ENCODE results near the gene SNRPA.

Gene SNRPA

DNA sequence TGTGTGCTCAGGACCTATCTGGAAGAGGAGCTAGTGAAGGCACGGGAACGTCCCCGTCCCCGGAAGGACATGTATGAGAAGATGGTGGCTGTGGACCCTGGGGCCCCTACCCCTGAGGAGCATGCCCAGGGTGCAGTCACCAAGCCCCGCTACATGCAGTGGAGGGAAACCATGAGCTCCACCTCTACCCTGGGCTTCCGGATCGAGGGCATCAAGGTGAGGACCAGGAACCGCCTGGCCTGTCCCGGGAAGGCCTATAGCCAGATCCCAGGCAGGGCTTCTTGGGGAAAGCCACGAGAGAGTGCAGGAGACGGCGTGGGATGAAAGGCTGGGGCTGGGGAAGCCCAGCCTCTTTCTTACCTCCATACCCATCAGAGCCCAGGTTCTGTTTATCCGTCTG lies 17.9 kb upstream of the SNRPA start:
- Histone ChIP-seq H3K36me3 (ENCODE audit: insufficient read depth, low read length) (peaks cover 17% of the 10 kb centered on the region), H3K4me1 (ENCODE audit: insufficient read depth, low read length, severe bottlenecking) (no peaks in the 10 kb centered on the region), H3K4me3 (ENCODE audit: low read depth, low read length, poor library complexity, severe bottlenecking) (no peak overlapping the region)

DNA sequence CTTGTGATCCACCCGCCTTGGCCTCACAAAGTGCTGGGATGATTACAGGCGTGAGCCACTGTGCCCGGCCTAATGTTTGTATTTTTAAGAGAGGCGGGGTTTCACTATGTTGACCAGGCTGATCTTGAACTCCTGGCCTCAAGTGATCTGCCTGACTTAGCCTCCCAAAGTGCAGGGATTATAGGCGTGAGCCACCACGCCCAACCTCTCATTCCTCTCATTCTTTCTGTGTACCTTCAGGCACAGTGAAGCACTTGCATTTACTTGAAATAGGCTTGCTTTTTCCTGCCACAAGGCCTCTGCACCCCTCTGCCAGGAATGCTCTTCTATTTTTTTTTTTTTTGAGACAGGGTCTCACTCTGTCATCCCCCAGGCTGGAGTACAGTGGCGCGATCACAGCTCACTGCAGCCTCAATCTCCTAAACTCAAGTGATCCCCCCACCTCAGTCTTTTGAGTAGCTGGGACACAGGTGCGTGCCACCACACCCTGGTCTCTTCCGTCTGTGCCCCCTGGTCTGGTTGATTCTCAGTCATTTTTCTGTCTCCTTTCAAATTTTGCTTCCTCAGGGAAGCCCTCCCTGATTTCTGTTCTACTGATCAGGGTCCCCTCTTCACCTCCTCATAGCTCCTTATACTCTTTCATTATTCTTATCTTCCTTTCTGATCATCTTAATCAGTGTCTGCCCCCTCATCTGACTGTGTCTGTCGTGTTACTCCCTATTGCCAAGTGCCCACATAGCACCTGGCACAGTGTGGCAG lies 15.8 kb upstream of the SNRPA start:
- H2AFZ ChIP-seq (ENCODE audit: low read length), result no peak overlapping the region
- H3K9me2 ChIP-seq (ENCODE audit: low read depth, low read length), result no peaks in the 10 kb centered on the region
- no peak overlapping the region for H3K4me3 ChIP-seq (ENCODE audit: low read depth, low read length, poor library complexity, severe bottlenecking)
- H3K4me1 ChIP-seq (ENCODE audit: insufficient read depth, low read length, severe bottlenecking), result no peaks in the 10 kb centered on the region
- H3K9ac ChIP-seq (ENCODE audit: low read length), result no peak overlapping the region
- peaks cover 17% of the 10 kb centered on the region for H3K36me3 ChIP-seq (ENCODE audit: insufficient read depth, low read length)
- H4K20me1 ChIP-seq (ENCODE audit: insufficient read depth, low read length), result no peaks in the 10 kb centered on the region
- H3K27me3 ChIP-seq (ENCODE audit: insufficient read depth, low read length), result no peaks in the 10 kb centered on the region
- H3K4me2 ChIP-seq (ENCODE audit: low read length), result no peak overlapping the region
- no peaks in the 10 kb centered on the region for H3F3A ChIP-seq (ENCODE audit: insufficient read depth, low read length)
- TF ChIP-seq, protein P1, sequence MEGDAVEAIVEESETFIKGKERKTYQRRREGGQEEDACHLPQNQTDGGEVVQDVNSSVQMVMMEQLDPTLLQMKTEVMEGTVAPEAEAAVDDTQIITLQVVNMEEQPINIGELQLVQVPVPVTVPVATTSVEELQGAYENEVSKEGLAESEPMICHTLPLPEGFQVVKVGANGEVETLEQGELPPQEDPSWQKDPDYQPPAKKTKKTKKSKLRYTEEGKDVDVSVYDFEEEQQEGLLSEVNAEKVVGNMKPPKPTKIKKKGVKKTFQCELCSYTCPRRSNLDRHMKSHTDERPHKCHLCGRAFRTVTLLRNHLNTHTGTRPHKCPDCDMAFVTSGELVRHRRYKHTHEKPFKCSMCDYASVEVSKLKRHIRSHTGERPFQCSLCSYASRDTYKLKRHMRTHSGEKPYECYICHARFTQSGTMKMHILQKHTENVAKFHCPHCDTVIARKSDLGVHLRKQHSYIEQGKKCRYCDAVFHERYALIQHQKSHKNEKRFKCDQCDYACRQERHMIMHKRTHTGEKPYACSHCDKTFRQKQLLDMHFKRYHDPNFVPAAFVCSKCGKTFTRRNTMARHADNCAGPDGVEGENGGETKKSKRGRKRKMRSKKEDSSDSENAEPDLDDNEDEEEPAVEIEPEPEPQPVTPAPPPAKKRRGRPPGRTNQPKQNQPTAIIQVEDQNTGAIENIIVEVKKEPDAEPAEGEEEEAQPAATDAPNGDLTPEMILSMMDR (IDR thresholded peaks at IDR 0.05; ENCODE audit: low read length), result no peak
- TF ChIP-seq EZH2 (IDR thresholded peaks at IDR 0.05; ENCODE audit: borderline replicate concordance, low read length), result no peak
- no peak overlapping the region for H3K27ac ChIP-seq (ENCODE audit: low read depth, low read length, poor library complexity, severe bottlenecking)
- H3K9me3 ChIP-seq (ENCODE audit: low read length), result no peaks in the 10 kb centered on the region
- no peaks in the 10 kb centered on the region for H3K79me2 ChIP-seq (ENCODE audit: insufficient read depth, low read length)

More for the DNA sequence above, 17.9 kb upstream of the SNRPA start:
- no peak overlapping the region for H3K4me2 ChIP-seq (ENCODE audit: low read length)
- H3K27me3 ChIP-seq (ENCODE audit: insufficient read depth, low read length), result no peaks in the 10 kb centered on the region
- no peak overlapping the region for H2AFZ ChIP-seq (ENCODE audit: low read length)
- no peak overlapping the region for H3K9ac ChIP-seq (ENCODE audit: low read length)
- no peaks in the 10 kb centered on the region for H3K9me2 ChIP-seq (ENCODE audit: low read depth, low read length)
- no peaks in the 10 kb centered on the region for H3F3A ChIP-seq (ENCODE audit: insufficient read depth, low read length)
- TF ChIP-seq EZH2 (IDR thresholded peaks at IDR 0.05; ENCODE audit: borderline replicate concordance, low read length), result no peak
- TF ChIP-seq, protein P1 (IDR thresholded peaks at IDR 0.05; ENCODE audit: low read length), result no peak
- no peak overlapping the region for H3K27ac ChIP-seq (ENCODE audit: low read depth, low read length, poor library complexity, severe bottlenecking)
- H4K20me1 ChIP-seq (ENCODE audit: insufficient read depth, low read length), result no peaks in the 10 kb centered on the region
- H3K9me3 ChIP-seq (ENCODE audit: low read length), result no peaks in the 10 kb centered on the region
- H3K79me2 ChIP-seq (ENCODE audit: insufficient read depth, low read length), result no peaks in the 10 kb centered on the region

DNA sequence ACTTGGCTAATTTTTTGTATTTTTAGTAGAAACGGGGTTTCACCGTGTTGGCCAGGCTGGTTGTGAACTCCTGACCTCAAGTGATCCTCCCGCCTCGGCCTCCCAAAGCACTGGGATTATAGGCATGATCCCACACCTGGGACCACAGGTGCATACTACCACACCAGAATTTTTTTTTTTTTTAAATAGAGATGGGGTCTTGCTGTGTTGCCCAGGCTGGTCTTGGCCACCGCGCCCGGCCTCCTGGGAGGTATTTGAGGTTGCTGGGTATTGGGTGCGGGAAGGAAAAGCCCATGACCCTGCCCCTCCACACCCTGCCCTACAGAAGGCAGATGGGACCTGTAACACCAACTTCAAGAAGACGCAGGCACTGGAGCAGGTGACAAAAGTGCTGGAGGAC lies 14.3 kb upstream of the SNRPA start:
- Histone ChIP-seq H3K36me3 (ENCODE audit: insufficient read depth, low read length) (peaks cover 8% of the 10 kb centered on the region), H3K27me3 (ENCODE audit: insufficient read depth, low read length) (no peaks in the 10 kb centered on the region), H4K20me1 (ENCODE audit: insufficient read depth, low read length) (no peaks in the 10 kb centered on the region), H3K79me2 (ENCODE audit: insufficient read depth, low read length) (no peaks in the 10 kb centered on the region), H3K4me1 (ENCODE audit: insufficient read depth, low read length, severe bottlenecking) (no peaks in the 10 kb centered on the region), H2AFZ (ENCODE audit: low read length) (no peak overlapping the region), H3K9me3 (ENCODE audit: low read length) (no peaks in the 10 kb centered on the region), H3K4me2 (ENCODE audit: low read length) (no peak overlapping the region), H3F3A (ENCODE audit: insufficient read depth, low read length) (no peaks in the 10 kb centered on the region), H3K27ac (ENCODE audit: low read depth, low read length, poor library complexity, severe bottlenecking) (no peak overlapping the region), H3K4me3 (ENCODE audit: low read depth, low read length, poor library complexity, severe bottlenecking) (no peak overlapping the region), H3K9me2 (ENCODE audit: low read depth, low read length) (no peaks in the 10 kb centered on the region), H3K9ac (ENCODE audit: low read length) (no peak overlapping the region)
- TF ChIP-seq, protein P1 (IDR thresholded peaks at IDR 0.05; ENCODE audit: low read length), result no peak
- no peak for TF ChIP-seq EZH2 (IDR thresholded peaks at IDR 0.05; ENCODE audit: borderline replicate concordance, low read length)

Measured in OCI-LY1 (cell line).